ENCODE data around the gene CRTC3. TPM values are rescaled to one million over a fixed set of nuclear protein-coding genes. Genes with fewer than 3 reads are reported as not detected.
A peak's percentile ranks its signal among the peaks of the same experiment; 100 is the strongest.

CRTC3 gene
- total and polyA plus RNA-seq, 8 donors = 7.1 to 17.6 (median 11.4) TPM

- Histone ChIP-seq H3K9me3 (no peaks in the 10 kb centered on the region), H3K36me3 (no peaks in the 10 kb centered on the region), H3K27me3 (no peaks in the 10 kb centered on the region), H3K4me3 (no peak overlapping the region), H3K4me1 (peaks cover 6 to 40% (median 39%) of the 10 kb centered on the region in 3 donors), H3K27ac (peak overlapping the region in 2 of 4 donors; percentile 32 to 87)
- no peak for TF ChIP-seq CTCF (IDR thresholded peaks at IDR 0.05)
- ATAC-seq (peak in 3 of 4 donors; percentile 15 to 48 (median 20)), DNase-seq (peak in 3 of 6 donors; percentile 21 to 40 (median 32)), FAIRE-seq (no peak)
- 54% methylated on average over 7 of the region's 7 CpGs for WGBS, 2 donors
- intact Hi-C loops (cut with DNase I) = no loop called here
Observed at GRCh38 chr15:90560229-90560776, 30.6 kb downstream of the CRTC3 start.

GRCh38 chr15:90561344-90562244 is 31.9 kb downstream of the CRTC3 start:
- H3K27me3 ChIP-seq = no peaks in the 10 kb centered on the region
- FAIRE-seq = no peak
- peak overlapping the region in 3 of 4 donors; percentile 22 to 87 (median 32) for H3K27ac ChIP-seq
- no peaks in the 10 kb centered on the region for H3K36me3 ChIP-seq
- TF ChIP-seq CTCF (IDR thresholded peaks at IDR 0.05) = no peak
- intact Hi-C loops (cut with DNase I) = no loop called here
- no peaks in the 10 kb centered on the region for H3K9me3 ChIP-seq
- peaks cover 6 to 40% (median 36%) of the 10 kb centered on the region in 3 donors for H3K4me1 ChIP-seq
- H3K4me3 ChIP-seq = no peak overlapping the region
- DNase-seq = no peak
- WGBS, 2 donors = 83 to 88% methylated on average over 5 of the region's 5 CpGs
- no peak for ATAC-seq

GRCh38 chr15:90562669-90563068 is 32.9 kb downstream of the CRTC3 start:
- Histone ChIP-seq H3K27ac (peak overlapping the region in 1 of 4 donors; percentile 87), H3K36me3 (no peaks in the 10 kb centered on the region), H3K4me3 (no peak overlapping the region), H3K4me1 (peaks cover 3 to 33% (median 27%) of the 10 kb centered on the region in 3 donors), H3K27me3 (no peaks in the 10 kb centered on the region), H3K9me3 (no peaks in the 10 kb centered on the region)
- 92 to 98% methylated on average over 5 of the region's 5 CpGs for WGBS, 2 donors
- TF ChIP-seq CTCF (IDR thresholded peaks at IDR 0.05) = no peak
- DNase-seq = no peak
- no peak for FAIRE-seq
- no peak for ATAC-seq
- intact Hi-C loops (cut with DNase I) = no loop called here

GRCh38 chr15:90563463-90563862 is 33.7 kb downstream of the CRTC3 start:
- no peak overlapping the region for H3K4me3 ChIP-seq
- intact Hi-C loops (cut with DNase I) = no loop called here
- ATAC-seq (no peak), DNase-seq (no peak), FAIRE-seq (no peak)
- no peak overlapping the region for H3K27ac ChIP-seq
- H3K4me1 ChIP-seq = peaks cover 0 to 25% (median 20%) of the 10 kb centered on the region in 3 donors
- H3K9me3 ChIP-seq = no peaks in the 10 kb centered on the region
- no peaks in the 10 kb centered on the region for H3K36me3 ChIP-seq
- no peak for TF ChIP-seq CTCF (IDR thresholded peaks at IDR 0.05)
- H3K27me3 ChIP-seq = no peaks in the 10 kb centered on the region
- WGBS, 2 donors = 88 to 89% methylated on average over 3 of the region's 3 CpGs

Data from pancreas (tissue), 10 donors.